ENCODE measurements around the gene INSR.

The INSR gene

GRCh38 chr19:7272856-7273578 lies 21.2 kb downstream of the INSR start (continued):
- TF ChIP-seq ZSCAN5A (tag by site-specific recombination; IDR thresholded peaks at IDR 0.05) (no peak), KLF17 (tag by site-specific recombination; IDR thresholded peaks at IDR 0.05) (no peak), ZBTB26 (tag by site-specific recombination; optimal IDR thresholded peaks at IDR 0.05) (no peak), ZNF792 (tag by site-specific recombination; IDR thresholded peaks at IDR 0.05) (no peak), ZNF654 (tag by site-specific recombination; IDR thresholded peaks at IDR 0.05; ENCODE audit: low read depth) (no peak), RBAK (tag by site-specific recombination; IDR thresholded peaks at IDR 0.05) (no peak)

GRCh38 chr19:7268705-7269098 lies 25.5 kb downstream of the INSR start:
- H3K4me3 ChIP-seq (ENCODE audit: low read depth, low read length) = no peak overlapping the region
- H3K4me1 ChIP-seq (ENCODE audit: control insufficient read depth, insufficient read depth, low read length) = no peaks in the 10 kb centered on the region
- POLR2A ChIA-PET = no interaction called here
- no peaks in the 10 kb centered on the region for H3K9me3 ChIP-seq (ENCODE audit: control insufficient read depth, insufficient read depth, low read depth, low read length)
- no peak overlapping the region for H3K27ac ChIP-seq (ENCODE audit: extremely low read depth, low read depth, low read length)
- CTCF ChIA-PET = no interaction called here
- TF ChIP-seq EGR2 (tag by site-specific recombination; IDR thresholded peaks at IDR 0.05; ENCODE audit: low read depth) (peak; percentile 25; the same call in 1 of the 2 replicates), ZFHX2 (tag by site-specific recombination; conservative IDR thresholded peaks at IDR 0.05) (0 out of 2 replicates have a peak, but pooled peaks have one; percentile 22), ZNF140 (tag by site-specific recombination; IDR thresholded peaks at IDR 0.05) (no peak), ZNF664 (tag by site-specific recombination; IDR thresholded peaks at IDR 0.05) (peak; percentile 41; the same call in 1 of the 2 replicates)
- H3K36me3 ChIP-seq (ENCODE audit: control insufficient read depth in 2 of 2, insufficient read depth in 1 of 2, low read length in 2 of 2) = peaks cover 0 to 14% of the 10 kb centered on the region in 2 experiments; a peak in 2 of 3 replicates

GRCh38 chr19:7267792-7268704 lies 26.2 kb downstream of the INSR start:
- no peak overlapping the region for H3K4me3 ChIP-seq (ENCODE audit: low read depth, low read length)

GRCh38 chr19:7266832-7267231 lies 27.4 kb downstream of the INSR start:
- no peak overlapping the region for H3K27ac ChIP-seq (ENCODE audit: extremely low read depth, low read depth, low read length)
- H3K36me3 ChIP-seq (ENCODE audit: control insufficient read depth in 2 of 2, insufficient read depth in 1 of 2, low read length in 2 of 2) = peaks cover 0 to 14% of the 10 kb centered on the region in 2 experiments; a peak in 2 of 3 replicates
- H3K4me1 ChIP-seq (ENCODE audit: control insufficient read depth, insufficient read depth, low read length) = peaks cover 4% of the 10 kb centered on the region
- H3K4me3 ChIP-seq (ENCODE audit: low read depth, low read length) = no peak overlapping the region
- CTCF ChIA-PET = no interaction called here
- POLR2A ChIA-PET = no interaction called here
- H3K9me3 ChIP-seq (ENCODE audit: control insufficient read depth, insufficient read depth, low read depth, low read length) = no peaks in the 10 kb centered on the region
- TF ChIP-seq ZNF132 (tag by site-specific recombination; IDR thresholded peaks at IDR 0.05; ENCODE audit: borderline replicate concordance) (no peak), ZIC2 (tag by site-specific recombination; IDR thresholded peaks at IDR 0.05) (no peak), ZNF341 (tag by site-specific recombination; IDR thresholded peaks at IDR 0.05; ENCODE audit: low read depth) (no peak), ZBTB8A (tag by site-specific recombination; IDR thresholded peaks at IDR 0.05) (no peak), ZNF48 (tag by site-specific recombination; IDR thresholded peaks at IDR 0.05) (no peak), ZNF776 (tag by site-specific recombination; IDR thresholded peaks at IDR 0.05; ENCODE audit: borderline replicate concordance) (no peak), ZNF223 (tag by site-specific recombination; IDR thresholded peaks at IDR 0.05) (no peak), SCRT2 (tag by site-specific recombination; IDR thresholded peaks at IDR 0.05) (no peak), KLF16 (tag by site-specific recombination; IDR thresholded peaks at IDR 0.05) (no peak), EGR2 (tag by site-specific recombination; IDR thresholded peaks at IDR 0.05; ENCODE audit: low read depth) (no peak), ZNF266 (tag by site-specific recombination; IDR thresholded peaks at IDR 0.05; ENCODE audit: low read depth) (no peak), ZNF221 (tag by site-specific recombination; IDR thresholded peaks at IDR 0.05; ENCODE audit: borderline replicate concordance) (no peak), ZNF560 (tag by site-specific recombination; IDR thresholded peaks at IDR 0.05; ENCODE audit: borderline replicate concordance) (no peak)

More at GRCh38 chr19:7267792-7268704, 26.2 kb downstream of the INSR start:
- CTCF ChIA-PET = interaction anchor here (0.6 kb wide), 1 partner anchor 9 kb away, joined by 5 read pairs; no protein-coding TSS in a partner anchor
- Histone ChIP-seq H3K36me3 (ENCODE audit: control insufficient read depth in 2 of 2, insufficient read depth in 1 of 2, low read length in 2 of 2) (peaks cover 0 to 14% of the 10 kb centered on the region in 2 experiments; a peak in 2 of 3 replicates), H3K9me3 (ENCODE audit: control insufficient read depth, insufficient read depth, low read depth, low read length) (no peaks in the 10 kb centered on the region), H3K27ac (ENCODE audit: extremely low read depth, low read depth, low read length) (no peak overlapping the region), H3K4me1 (ENCODE audit: control insufficient read depth, insufficient read depth, low read length) (peaks cover 4% of the 10 kb centered on the region)
- POLR2A ChIA-PET = interaction anchor here (0.6 kb wide), 1 partner anchor 24 kb away, joined by 3 read pairs; no protein-coding TSS in a partner anchor
- TF ChIP-seq ZNF571 (tag by site-specific recombination; IDR thresholded peaks at IDR 0.05) (no peak), ZFHX2 (tag by site-specific recombination; conservative IDR thresholded peaks at IDR 0.05) (peak; percentile 55)
